Activated T-cell treated with anti-CD3 and anti-CD28 coated beads, Interleukin-2, amount 50 U/mL, for 4 hours (primary cell): ENCODE measurements around the gene CCDC47. TPM values are rescaled to one million over a fixed set of nuclear protein-coding genes. Genes with fewer than 3 reads are reported as not detected.
"Not testable (repeated sequence)": the region's sequence is repeated elsewhere in the genome, so short reads cannot be mapped to it uniquely, and the experiment has no call there.

Experiments used
- ATAC-seq, 2 donors: fragments of 200-7000 bp; cut with Tn5 transposase; one replicate each; pipeline ENCODE4 v1.10.0; 2021
- DNase-seq: peaks from one replicate; pipeline ENCODE4 v3.0.0-alpha.2; 2020
- H3K27me3 Mint-ChIP-seq: one replicate; pipeline ENCODE4 v1.8.0; 2021; ENCODE audit warnings: low read depth, mixed read lengths
- H3K36me3 Mint-ChIP-seq: one replicate; pipeline ENCODE4 v1.8.0; 2022; ENCODE audit warnings: mixed read lengths; ENCODE audit not compliant: insufficient read depth
- H3K4me1 Mint-ChIP-seq: one replicate; pipeline ENCODE4 v1.8.0; 2021; ENCODE audit warnings: low read depth, mixed read lengths
- H3K4me3 Mint-ChIP-seq: one replicate; pipeline ENCODE4 v1.8.0; 2021; ENCODE audit warnings: mild to moderate bottlenecking, moderate library complexity, mixed read lengths
- H3K9me3 Mint-ChIP-seq: one replicate; pipeline ENCODE4 v1.8.0; 2021; ENCODE audit warnings: mixed read lengths
- total RNA-seq, 3 donors: library from RNA; stranded (reverse); gene quantifications; one replicate each; pipeline ENCODE4 v1.2.1, GENCODE V29; 2021

Gene CCDC47
- total RNA-seq, 3 donors from 2014 or later: 99.5 to 103 (median 102) TPM

DNA sequence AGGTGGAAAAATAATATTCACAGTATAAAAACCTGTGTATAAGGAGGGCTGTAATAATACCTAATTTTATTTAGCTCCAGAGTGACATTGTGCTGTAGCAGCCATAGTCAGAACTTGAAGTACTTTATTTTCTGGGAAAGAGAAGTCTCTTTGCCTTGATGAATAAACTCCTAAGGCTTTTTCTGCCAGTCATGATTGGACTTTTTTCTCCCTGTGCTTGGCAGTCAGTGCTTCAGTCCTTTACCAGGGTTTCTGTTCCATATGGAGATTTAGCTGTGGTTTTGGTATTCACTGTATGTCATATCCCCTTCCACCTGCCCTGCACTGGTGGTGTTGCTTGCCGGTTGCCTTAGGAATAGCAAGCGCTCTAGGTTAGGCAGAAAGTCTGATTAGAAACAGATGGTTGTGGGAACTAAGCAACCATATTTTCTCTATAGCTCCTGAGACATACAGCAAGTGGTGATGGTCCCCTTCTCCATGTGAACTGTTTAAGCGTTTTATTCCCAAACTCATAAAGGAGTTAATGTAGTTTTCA is 25.2 kb upstream of the CCDC47 start:
- Mint-ChIP-seq H3K4me3 (no peak overlapping the region), H3K27me3 (no peaks in the 10 kb centered on the region), H3K4me1 (no peaks in the 10 kb centered on the region), H3K36me3 (peaks cover 43% of the 10 kb centered on the region), H3K9me3 (no peaks in the 10 kb centered on the region)
- ATAC-seq (no peak), DNase-seq (no peak)

DNA sequence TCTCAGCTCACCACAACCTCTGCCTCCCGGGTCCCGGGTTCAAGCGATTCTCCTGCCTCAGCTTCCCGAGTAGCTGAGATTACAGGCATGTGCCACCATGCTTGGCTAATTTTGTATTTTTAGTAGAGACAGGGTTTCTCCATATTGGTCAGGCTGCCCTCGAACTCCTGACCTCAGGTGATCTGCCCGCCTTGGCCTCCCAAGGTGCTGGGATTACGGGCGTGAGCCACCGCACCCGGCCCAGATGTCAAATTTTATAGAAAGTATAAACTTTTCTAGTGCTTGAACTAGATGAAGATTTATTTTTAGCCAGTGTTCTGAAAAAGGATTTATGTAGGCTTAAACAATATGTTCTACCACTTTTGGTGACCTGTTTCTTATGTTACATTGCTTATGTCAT is 23.0 kb upstream of the CCDC47 start:
- H3K4me1 Mint-ChIP-seq, H3K4me3 Mint-ChIP-seq, H3K9me3 Mint-ChIP-seq, H3K27me3 Mint-ChIP-seq, ATAC-seq, DNase-seq: not testable (repeated sequence)
- peaks cover 43% of the 10 kb centered on the region for H3K36me3 Mint-ChIP-seq

DNA sequence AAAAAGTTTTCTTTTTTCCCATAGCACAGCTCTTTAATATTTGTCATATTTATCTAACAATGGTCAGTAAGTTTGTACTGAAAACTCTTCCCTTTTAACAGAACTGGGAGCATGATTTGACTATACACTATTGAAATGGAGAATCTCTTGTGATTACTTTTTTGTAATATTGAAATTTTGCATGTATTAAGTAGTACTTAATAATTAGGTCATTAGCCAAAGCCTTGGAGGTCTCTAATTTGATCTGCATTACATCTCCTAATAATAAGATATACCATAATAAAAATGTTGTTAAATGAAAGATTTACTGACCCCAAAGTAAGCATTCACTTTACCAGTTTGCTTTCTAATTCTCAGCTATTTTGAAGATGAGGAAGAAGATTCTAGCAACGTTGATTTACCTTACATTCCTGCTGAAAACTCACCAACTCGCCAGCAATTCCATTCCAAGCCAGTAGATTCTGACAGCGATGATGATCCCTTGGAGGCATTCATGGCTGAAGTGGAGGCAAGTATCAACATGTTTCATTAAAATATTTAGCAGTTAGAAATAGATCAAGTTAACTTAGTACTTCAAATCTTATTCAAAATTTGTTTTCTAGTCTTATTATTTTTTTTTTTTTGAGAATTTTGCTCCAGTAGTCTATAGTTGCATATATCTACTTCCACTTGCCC is 18.8 kb upstream of the CCDC47 start:
- H3K27me3 Mint-ChIP-seq: no peaks in the 10 kb centered on the region

DNA sequence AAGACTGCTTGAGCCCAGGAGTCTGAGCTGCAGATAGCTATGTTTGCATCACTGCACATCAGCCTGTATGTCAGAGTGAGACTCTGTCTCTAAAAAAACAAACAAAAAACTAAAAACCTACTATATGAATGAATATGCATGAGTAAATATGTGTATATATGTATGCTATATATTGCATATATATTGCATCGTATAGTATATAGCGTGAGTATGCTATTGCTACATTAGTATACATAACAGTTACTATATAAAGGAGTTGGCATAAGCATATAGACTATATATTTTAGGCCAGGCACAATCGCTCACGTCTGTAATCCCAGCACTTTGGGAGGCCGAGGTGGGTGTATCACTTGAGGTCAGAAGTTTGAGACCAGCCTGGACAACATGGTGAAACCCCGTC is 16.7 kb upstream of the CCDC47 start:
- no peak for DNase-seq
- no peak for ATAC-seq
- H3K27me3 Mint-ChIP-seq: no peaks in the 10 kb centered on the region
- H3K9me3 Mint-ChIP-seq: no peaks in the 10 kb centered on the region
- peaks cover 2% of the 10 kb centered on the region for H3K4me1 Mint-ChIP-seq
- peaks cover 25% of the 10 kb centered on the region for H3K36me3 Mint-ChIP-seq
- no peak overlapping the region for H3K4me3 Mint-ChIP-seq

More for the DNA sequence above, 18.8 kb upstream of the CCDC47 start:
- no peak overlapping the region for H3K4me3 Mint-ChIP-seq
- no peaks in the 10 kb centered on the region for H3K9me3 Mint-ChIP-seq
- H3K36me3 Mint-ChIP-seq: peaks cover 29% of the 10 kb centered on the region
- DNase-seq (no peak), ATAC-seq (no peak)
- H3K4me1 Mint-ChIP-seq: no peaks in the 10 kb centered on the region

DNA sequence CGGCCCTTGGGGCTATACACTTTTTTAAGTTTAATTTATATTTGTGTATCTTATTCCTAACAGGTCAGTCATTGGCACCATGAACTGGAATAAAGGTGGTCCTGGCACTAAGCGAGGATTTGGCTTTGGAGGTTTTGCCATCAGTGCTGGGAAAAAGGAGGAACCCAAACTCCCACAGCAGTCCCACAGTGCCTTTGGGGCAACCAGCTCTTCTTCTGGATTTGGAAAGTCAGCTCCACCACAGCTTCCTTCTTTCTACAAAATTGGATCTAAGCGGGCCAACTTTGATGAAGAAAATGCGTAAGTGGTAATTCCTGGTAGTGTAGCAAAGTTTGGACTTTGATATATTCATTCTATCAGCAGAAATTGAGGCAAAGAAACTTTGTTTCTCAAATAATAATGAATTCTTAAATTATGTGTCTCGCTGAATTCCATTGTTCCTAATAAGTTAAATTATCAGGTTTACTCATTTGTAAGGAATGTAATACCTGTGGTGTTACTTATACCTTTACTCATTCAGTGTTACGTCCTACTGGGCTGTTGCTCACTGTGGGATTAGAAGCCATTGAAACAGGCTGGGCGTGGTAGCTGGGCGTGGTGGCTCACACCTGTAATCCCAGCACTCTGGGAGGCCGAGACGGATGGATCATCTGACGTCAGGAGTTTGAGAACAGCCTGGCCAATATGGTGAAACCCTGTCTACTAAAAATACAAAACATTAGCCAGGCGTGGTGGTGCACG is 13.7 kb upstream of the CCDC47 start:
- ATAC-seq: no peak
- H3K36me3 Mint-ChIP-seq: peaks cover 17% of the 10 kb centered on the region
- H3K9me3 Mint-ChIP-seq: no peaks in the 10 kb centered on the region
- H3K4me1 Mint-ChIP-seq: peaks cover 25% of the 10 kb centered on the region
- no peaks in the 10 kb centered on the region for H3K27me3 Mint-ChIP-seq
- no peak for DNase-seq
- no peak overlapping the region for H3K4me3 Mint-ChIP-seq

DNA sequence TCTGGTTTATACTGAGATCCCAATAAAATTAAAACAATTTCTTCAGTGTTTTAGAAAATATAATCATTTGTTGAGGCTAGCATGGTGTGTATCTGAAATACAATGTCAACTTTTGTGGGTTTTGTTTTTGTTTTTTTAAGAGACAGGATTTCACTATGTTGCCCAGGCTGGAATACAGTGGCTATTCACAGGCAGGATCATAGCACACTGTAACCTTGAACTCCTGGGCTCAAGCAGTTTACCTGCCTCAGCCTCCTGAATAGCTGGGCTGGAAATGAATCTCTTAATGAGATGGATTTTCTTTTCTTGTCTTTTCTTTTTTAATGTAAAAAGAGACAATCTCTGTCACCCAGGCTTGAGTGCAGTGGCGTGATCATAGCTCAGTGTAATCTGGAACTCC is 12.7 kb upstream of the CCDC47 start:
- DNase-seq: no peak
- peaks cover 28% of the 10 kb centered on the region for H3K4me1 Mint-ChIP-seq
- ATAC-seq: no peak
- H3K4me3 Mint-ChIP-seq: no peak overlapping the region
- H3K36me3 Mint-ChIP-seq: peaks cover 16% of the 10 kb centered on the region
- no peaks in the 10 kb centered on the region for H3K9me3 Mint-ChIP-seq
- H3K27me3 Mint-ChIP-seq: no peaks in the 10 kb centered on the region

DNA sequence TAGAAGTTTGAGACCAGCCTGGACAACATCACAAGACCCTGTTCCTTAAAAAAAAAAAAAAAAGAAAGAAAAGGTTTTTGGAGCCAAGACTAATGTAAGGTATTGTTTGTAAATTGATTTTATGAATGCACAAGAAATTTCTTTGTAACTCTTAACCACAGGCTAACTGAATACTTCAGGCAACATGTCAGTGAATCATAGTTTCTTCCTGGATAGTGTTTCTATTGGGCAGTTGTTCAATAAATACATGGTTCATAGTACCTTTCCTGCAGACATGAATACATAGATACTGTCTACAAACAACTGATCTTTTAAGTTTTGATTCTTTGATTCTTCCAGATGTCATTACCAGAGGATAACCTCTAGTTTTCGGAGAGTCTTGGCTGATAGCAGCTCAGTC is 12.2 kb upstream of the CCDC47 start:
- Mint-ChIP-seq H3K27me3 (no peaks in the 10 kb centered on the region), H3K36me3 (peaks cover 20% of the 10 kb centered on the region), H3K4me3 (no peak overlapping the region), H3K9me3 (no peaks in the 10 kb centered on the region), H3K4me1 (peaks cover 33% of the 10 kb centered on the region)
- DNase-seq (no peak), ATAC-seq (no peak)

DNA sequence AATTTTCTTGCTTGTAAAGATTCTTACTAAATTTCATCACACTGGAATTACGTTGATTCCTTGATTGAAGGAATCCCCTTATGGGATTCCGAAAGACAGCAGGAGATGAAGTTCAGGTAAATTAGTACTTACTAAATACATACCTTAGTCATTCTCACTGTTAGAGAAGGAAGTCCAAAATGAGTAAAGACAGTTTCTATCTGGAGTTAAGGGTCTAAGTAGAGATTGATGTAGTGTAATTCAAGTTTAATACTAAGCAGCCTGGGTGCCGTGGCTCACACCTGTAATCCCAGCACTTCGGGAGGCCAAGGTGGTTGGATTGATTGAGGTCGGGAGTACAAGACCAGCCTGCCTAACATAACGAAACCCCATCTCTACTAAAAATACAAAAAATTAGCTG is 10.1 kb upstream of the CCDC47 start:
- Mint-ChIP-seq H3K27me3 (no peaks in the 10 kb centered on the region), H3K4me3 (no peak overlapping the region), H3K4me1 (peaks cover 48% of the 10 kb centered on the region), H3K36me3 (peaks cover 26% of the 10 kb centered on the region), H3K9me3 (no peaks in the 10 kb centered on the region)
- DNase-seq: no peak
- ATAC-seq: no peak

DNA sequence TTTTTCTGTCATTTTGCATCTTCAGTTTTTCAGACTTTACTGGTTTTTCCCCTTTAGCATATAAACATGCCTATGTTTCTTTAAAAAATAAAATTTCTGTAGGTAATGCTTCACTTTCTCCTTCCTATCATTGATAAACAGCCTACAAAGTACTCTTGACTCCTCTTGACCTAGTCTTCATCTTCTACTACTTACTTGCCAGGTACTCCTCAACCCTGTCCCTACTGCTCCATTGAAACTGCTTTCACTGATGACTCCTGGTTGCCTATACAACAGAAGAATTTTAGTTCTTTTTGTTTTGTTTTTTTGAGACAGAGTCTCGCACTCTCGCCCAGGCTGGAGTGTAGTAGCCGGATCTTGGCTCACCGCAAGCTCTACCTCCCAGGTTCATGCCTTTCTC is 7.5 kb upstream of the CCDC47 start:
- Mint-ChIP-seq H3K27me3 (no peaks in the 10 kb centered on the region), H3K9me3 (no peaks in the 10 kb centered on the region), H3K4me1 (peaks cover 66% of the 10 kb centered on the region), H3K4me3 (peak overlapping the region; percentile 1), H3K36me3 (peaks cover 30% of the 10 kb centered on the region)
- DNase-seq: no peak
- ATAC-seq: no peak

DNA sequence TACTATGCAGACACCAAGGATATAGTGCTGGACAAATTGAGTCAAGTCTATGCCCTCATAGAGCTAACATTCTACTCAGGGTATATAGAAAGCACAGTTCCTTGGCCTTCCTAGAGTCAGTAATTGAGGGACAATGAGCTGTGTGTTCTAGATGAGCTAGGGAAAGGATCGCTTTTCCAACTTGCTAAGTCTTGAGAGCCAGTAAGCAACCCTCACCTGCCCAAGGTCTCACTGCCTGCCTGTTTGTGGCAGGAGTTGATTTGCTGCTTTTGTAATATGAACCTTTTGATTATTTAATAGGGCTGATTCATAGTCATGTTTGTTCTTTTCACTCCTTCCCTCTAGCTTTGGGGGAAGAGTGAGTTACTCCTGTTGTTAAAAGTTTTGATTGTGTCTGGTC is 7.1 kb upstream of the CCDC47 start:
- H3K36me3 Mint-ChIP-seq: peaks cover 32% of the 10 kb centered on the region
- DNase-seq: no peak
- H3K4me1 Mint-ChIP-seq: peaks cover 66% of the 10 kb centered on the region
- no peak overlapping the region for H3K4me3 Mint-ChIP-seq
- no peaks in the 10 kb centered on the region for H3K27me3 Mint-ChIP-seq
- ATAC-seq: peak in 1 of 2 donors; percentile 27
- H3K9me3 Mint-ChIP-seq: no peaks in the 10 kb centered on the region

DNA sequence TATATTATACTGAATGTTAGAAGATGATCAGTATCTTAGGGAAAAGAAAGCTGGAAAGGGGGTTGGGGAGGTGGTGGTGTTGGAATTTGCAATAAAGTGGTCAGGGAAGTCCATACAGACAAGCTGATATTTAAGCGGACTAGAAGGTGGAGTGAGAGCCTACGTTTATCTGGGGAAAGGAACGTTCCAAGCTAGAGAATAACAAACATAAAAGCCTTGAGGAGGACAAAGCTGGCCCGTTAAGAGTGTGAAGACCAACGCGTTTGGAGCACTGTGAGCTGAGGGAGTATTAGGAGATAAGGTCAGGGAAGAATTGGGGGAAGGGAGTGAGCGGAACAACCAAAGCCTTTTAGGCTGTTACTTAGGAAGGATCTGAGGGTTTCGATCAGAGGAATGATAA is 2.0 kb upstream of the CCDC47 start:
- no peaks in the 10 kb centered on the region for H3K27me3 Mint-ChIP-seq
- H3K4me3 Mint-ChIP-seq: peak overlapping the region; percentile 94
- H3K36me3 Mint-ChIP-seq: peaks cover 28% of the 10 kb centered on the region
- DNase-seq (no peak), ATAC-seq (no peak)
- no peaks in the 10 kb centered on the region for H3K9me3 Mint-ChIP-seq
- peaks cover 52% of the 10 kb centered on the region for H3K4me1 Mint-ChIP-seq

DNA sequence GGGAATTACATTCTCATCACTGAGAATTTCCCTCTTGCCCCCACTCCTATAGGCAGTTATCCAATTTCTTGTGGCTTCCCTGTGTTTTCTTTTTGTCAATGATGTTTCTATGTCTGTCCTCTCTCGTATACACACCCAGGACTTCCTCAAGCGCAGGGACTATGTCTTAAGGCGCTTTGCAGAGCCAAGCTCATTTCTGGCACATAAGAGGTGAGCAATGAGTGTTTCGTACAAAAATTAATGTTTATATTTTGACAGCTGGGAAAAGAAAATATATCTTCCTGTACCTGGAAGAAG is 1.5 kb upstream of the CCDC47 start:
- DNase-seq (no peak), ATAC-seq (no peak)
- H3K4me1 Mint-ChIP-seq: peaks cover 52% of the 10 kb centered on the region
- peaks cover 28% of the 10 kb centered on the region for H3K36me3 Mint-ChIP-seq
- no peaks in the 10 kb centered on the region for H3K27me3 Mint-ChIP-seq
- no peaks in the 10 kb centered on the region for H3K9me3 Mint-ChIP-seq
- H3K4me3 Mint-ChIP-seq: peak overlapping the region; percentile 94

DNA sequence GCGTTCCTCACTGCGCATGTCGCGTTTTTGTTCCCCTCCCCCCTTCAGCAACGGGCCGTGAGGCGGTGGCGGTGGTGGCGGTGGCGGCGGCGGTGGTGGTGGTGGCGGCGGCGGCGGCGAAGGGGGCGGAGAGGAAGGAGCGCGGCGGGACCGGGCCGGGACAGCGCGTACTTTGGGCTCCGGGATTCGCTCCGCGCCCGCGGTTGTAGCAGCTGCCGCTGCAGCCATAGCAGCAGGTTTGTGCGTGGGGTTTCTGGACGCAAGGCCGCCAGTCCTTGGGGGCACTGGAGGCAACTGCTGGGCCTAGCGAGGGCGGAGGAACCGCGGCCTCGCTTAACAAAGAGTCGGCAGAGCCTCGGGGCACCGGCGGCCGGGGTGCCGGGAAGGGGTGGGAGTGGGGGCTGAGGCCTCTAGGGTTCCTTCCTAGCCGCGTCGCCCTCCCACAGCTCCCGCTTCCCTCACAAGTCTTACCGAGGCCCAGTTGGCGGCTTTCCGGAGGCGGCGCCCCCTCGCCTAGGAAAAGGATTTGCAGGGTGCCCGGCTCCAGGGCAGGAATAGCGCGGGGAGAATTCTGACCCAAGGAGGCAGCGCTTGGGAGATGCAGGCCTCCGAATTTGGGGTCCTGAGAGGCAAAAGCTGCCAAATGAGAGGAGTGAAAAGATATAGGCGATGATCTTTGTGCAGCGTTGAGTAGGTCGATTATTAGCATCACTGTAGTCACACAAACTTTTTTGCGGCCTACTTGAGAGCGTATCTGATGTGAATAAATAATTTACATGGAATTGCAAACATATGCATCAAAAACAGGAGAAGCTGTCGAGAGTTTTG is 958 bp upstream of the CCDC47 start, which contains the start of gene DDX42:
DDX42 (plus strand) TSS at position 30 of the 828 bp plus-strand sequence. CDS start 12,880 bp downstream, outside the sequence.
- peak within 1 kb of the TSS; percentile 94 for H3K4me3 Mint-ChIP-seq

DNA sequence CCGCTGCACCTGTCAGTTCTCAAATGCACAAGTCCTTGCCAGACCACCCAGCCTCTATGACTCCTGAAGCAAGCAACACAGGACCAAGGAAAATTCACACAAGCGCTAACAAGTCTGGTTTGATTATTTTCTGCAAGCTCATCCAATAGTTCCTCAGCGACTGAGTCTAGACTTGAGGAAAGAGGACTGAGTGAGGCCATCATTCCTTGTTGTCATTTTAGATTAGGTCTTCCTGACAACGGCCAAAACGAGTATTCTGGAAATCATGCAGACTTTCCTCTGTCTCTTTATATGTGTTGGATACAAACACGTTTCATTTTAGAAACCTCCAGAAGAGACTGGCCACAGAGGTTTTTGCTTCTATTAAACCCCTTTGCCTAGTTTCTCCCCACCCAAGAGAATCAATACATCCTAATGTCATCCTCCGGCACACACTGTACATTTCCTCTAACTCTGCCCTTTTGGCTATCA is 561 bp downstream of the CCDC47 start:
- DNase-seq (no peak), ATAC-seq (no peak)
- no peaks in the 10 kb centered on the region for H3K27me3 Mint-ChIP-seq
- peaks cover 42% of the 10 kb centered on the region for H3K4me1 Mint-ChIP-seq
- no peaks in the 10 kb centered on the region for H3K9me3 Mint-ChIP-seq
- H3K36me3 Mint-ChIP-seq: peaks cover 18% of the 10 kb centered on the region
- peak overlapping the region; percentile 94 for H3K4me3 Mint-ChIP-seq

More for the DNA sequence above, 958 bp upstream of the CCDC47 start, which contains the start of gene DDX42:
- no peaks in the 10 kb centered on the region for H3K27me3 Mint-ChIP-seq
- H3K4me1 Mint-ChIP-seq: peaks cover 50% of the 10 kb centered on the region
- ATAC-seq: peak; percentile 3 to 11
- no peaks in the 10 kb centered on the region for H3K9me3 Mint-ChIP-seq
- DNase-seq: no peak
- peaks cover 24% of the 10 kb centered on the region for H3K36me3 Mint-ChIP-seq
